Tibial nerve (tissue), 3 donors: Measurements from ENCODE around the gene MRPS27.

ENCODE experiments used
- CTCF ChIP-seq, 5 experiments: fragments of 200-600 bp in 3 of 5; fragments of 450-650 bp in 2 of 5; sonication (generic) in 3 of 5; IDR thresholded peaks; one replicate each; pipeline ENCODE4 v1.5.1; 2016 to 2019; ENCODE audit warnings: antibody characterized with exemption in 5 of 5, mild to moderate bottlenecking in 3 of 5, moderate library complexity in 2 of 5
- POLR2A ChIP-seq, 2 donors: fragments of 450-650 bp; IDR thresholded peaks; one replicate each; pipeline ENCODE4 v1.6.1; 2017; ENCODE audit warnings: antibody characterized with exemption in 2 of 2, mild to moderate bottlenecking in 2 of 2, moderate library complexity in 2 of 2

GRCh38 chr5:72292411-72292810 lies 27.6 kb downstream of the MRPS27 start:
- TF ChIP-seq CTCF (IDR thresholded peaks at IDR 0.05) = no peak
- no peak for TF ChIP-seq POLR2A (IDR thresholded peaks at IDR 0.05)
